Keratinocyte (primary cell): ENCODE results near the gene EBLN2.

Source experiments
- EZH2 ChIP-seq: IDR thresholded peaks from one replicate; pipeline ENCODE4 v1.6.1; 2012; ENCODE audit warnings: inconsistent platforms, mild to moderate bottlenecking, low read length, moderate library complexity
- TF ChIP-seq, protein P1 (sequence below), 3 experiments: IDR thresholded peaks in 1 of 3; conservative IDR thresholded peaks in 1 of 3; optimal IDR thresholded peaks in 1 of 3; 2 replicates in 2 of 3; 3 replicates in 1 of 3; pipeline versions ENCODE3 to v1.5.1; 2011; ENCODE audit warnings: low read length in 3 of 3, mild to moderate bottlenecking in 3 of 3, moderate library complexity in 2 of 3, control low read depth in 1 of 3, inconsistent platforms in 1 of 3; ENCODE audit not compliant: insufficient read depth in 2 of 3; ENCODE audit errors: extremely low read depth in 1 of 3

GRCh38 chr3:73030073-73030597, 31.3 kb upstream of the EBLN2 start:
- TF ChIP-seq, protein P1, sequence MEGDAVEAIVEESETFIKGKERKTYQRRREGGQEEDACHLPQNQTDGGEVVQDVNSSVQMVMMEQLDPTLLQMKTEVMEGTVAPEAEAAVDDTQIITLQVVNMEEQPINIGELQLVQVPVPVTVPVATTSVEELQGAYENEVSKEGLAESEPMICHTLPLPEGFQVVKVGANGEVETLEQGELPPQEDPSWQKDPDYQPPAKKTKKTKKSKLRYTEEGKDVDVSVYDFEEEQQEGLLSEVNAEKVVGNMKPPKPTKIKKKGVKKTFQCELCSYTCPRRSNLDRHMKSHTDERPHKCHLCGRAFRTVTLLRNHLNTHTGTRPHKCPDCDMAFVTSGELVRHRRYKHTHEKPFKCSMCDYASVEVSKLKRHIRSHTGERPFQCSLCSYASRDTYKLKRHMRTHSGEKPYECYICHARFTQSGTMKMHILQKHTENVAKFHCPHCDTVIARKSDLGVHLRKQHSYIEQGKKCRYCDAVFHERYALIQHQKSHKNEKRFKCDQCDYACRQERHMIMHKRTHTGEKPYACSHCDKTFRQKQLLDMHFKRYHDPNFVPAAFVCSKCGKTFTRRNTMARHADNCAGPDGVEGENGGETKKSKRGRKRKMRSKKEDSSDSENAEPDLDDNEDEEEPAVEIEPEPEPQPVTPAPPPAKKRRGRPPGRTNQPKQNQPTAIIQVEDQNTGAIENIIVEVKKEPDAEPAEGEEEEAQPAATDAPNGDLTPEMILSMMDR (optimal IDR thresholded peaks at IDR 0.05 in 1 of 3, IDR thresholded peaks at IDR 0.05 in 1 of 3, conservative IDR thresholded peaks at IDR 0.05 in 1 of 3; ENCODE audit: extremely low read depth in 1 of 3, insufficient read depth in 2 of 3, low read length in 3 of 3): no peak
- TF ChIP-seq EZH2: no peak
